ENCODE results near the gene KIAA0232. TPM values are rescaled to one million over a fixed set of nuclear protein-coding genes. Genes with fewer than 3 reads are reported as not detected.

KIAA0232 gene
- total and polyA plus RNA-seq, 4 donors, result 8.9 to 34.4 (median 18.5) TPM

DNA sequence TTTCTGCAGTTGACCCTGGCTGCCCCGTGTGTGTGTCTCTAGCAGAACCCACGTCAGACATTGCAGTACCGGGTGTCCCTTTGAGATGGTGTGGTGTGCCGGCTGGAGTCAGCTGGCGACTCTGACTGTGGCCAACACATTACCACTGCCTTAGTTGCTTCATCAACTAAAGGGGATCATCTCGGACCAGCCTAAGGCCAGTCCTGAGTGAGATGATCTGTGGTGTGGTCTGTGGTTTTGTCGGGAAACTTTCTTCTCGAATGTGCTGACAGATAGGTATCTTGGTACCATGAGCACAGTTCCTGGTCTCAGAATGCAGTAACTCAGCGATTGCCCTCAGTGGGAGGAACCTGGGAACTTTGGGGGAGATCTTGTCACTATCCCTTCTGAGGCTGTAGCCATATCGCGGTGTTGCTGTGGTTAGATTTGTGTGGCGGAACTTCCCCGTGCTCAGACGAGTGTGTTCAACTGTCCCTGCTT lies 142.9 kb downstream of the KIAA0232 start:
- Histone ChIP-seq H3K4me3 (ENCODE audit: low read depth in 1 of 3, low read length in 3 of 3) (no peak overlapping the region), H3K4me1 (ENCODE audit: control insufficient read depth in 4 of 4, insufficient read depth in 4 of 4, low read length in 3 of 4) (peaks cover 29 to 84% (median 73%) of the 10 kb centered on the region in 4 donors)

DNA sequence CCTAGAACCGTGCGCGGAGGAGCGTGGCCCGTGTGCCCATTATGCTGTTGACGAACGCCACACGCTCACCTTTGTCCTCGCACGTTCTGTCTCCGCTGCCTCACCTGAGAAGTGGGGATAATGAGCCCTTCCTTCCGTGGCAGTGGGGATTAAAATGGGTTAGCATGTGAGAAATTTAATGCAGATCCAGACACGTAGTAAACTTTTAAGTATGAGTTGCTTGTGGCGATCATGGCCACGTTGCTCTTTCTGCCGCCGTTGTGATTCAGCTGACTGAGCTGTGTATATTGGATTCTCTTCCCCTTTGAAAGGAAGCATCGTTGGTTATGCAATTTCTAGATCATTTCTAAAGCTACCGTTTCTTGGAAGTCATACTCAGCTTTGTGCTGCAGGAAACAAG lies 143.6 kb downstream of the KIAA0232 start:
- DNase-seq (ENCODE audit: low spot score), result no peak
- TF ChIP-seq, protein P1, sequence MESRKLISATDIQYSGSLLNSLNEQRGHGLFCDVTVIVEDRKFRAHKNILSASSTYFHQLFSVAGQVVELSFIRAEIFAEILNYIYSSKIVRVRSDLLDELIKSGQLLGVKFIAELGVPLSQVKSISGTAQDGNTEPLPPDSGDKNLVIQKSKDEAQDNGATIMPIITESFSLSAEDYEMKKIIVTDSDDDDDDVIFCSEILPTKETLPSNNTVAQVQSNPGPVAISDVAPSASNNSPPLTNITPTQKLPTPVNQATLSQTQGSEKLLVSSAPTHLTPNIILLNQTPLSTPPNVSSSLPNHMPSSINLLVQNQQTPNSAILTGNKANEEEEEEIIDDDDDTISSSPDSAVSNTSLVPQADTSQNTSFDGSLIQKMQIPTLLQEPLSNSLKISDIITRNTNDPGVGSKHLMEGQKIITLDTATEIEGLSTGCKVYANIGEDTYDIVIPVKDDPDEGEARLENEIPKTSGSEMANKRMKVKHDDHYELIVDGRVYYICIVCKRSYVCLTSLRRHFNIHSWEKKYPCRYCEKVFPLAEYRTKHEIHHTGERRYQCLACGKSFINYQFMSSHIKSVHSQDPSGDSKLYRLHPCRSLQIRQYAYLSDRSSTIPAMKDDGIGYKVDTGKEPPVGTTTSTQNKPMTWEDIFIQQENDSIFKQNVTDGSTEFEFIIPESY (IDR thresholded peaks at IDR 0.05), result no peak
- TF ChIP-seq FOXA1 (IDR thresholded peaks at IDR 0.05) (no peak), HNF4A (conservative IDR thresholded peaks at IDR 0.05) (no peak), YY1 (IDR thresholded peaks at IDR 0.05) (no peak), RXRA (IDR thresholded peaks at IDR 0.05) (no peak), FOXA2 (IDR thresholded peaks at IDR 0.05) (no peak)
- TF ChIP-seq, protein P2, sequence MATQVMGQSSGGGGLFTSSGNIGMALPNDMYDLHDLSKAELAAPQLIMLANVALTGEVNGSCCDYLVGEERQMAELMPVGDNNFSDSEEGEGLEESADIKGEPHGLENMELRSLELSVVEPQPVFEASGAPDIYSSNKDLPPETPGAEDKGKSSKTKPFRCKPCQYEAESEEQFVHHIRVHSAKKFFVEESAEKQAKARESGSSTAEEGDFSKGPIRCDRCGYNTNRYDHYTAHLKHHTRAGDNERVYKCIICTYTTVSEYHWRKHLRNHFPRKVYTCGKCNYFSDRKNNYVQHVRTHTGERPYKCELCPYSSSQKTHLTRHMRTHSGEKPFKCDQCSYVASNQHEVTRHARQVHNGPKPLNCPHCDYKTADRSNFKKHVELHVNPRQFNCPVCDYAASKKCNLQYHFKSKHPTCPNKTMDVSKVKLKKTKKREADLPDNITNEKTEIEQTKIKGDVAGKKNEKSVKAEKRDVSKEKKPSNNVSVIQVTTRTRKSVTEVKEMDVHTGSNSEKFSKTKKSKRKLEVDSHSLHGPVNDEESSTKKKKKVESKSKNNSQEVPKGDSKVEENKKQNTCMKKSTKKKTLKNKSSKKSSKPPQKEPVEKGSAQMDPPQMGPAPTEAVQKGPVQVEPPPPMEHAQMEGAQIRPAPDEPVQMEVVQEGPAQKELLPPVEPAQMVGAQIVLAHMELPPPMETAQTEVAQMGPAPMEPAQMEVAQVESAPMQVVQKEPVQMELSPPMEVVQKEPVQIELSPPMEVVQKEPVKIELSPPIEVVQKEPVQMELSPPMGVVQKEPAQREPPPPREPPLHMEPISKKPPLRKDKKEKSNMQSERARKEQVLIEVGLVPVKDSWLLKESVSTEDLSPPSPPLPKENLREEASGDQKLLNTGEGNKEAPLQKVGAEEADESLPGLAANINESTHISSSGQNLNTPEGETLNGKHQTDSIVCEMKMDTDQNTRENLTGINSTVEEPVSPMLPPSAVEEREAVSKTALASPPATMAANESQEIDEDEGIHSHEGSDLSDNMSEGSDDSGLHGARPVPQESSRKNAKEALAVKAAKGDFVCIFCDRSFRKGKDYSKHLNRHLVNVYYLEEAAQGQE (IDR thresholded peaks at IDR 0.05), result no peak
- Histone ChIP-seq H3K36me3 (ENCODE audit: control insufficient read depth in 4 of 4, insufficient read depth in 3 of 4, low read depth in 1 of 4, low read length in 3 of 4) (peaks cover 2 to 10% (median 4%) of the 10 kb centered on the region in 4 donors), H3K9ac (ENCODE audit: low read depth in 1 of 2, low read length in 2 of 2) (no peak overlapping the region), H3K27me3 (ENCODE audit: control insufficient read depth in 4 of 4, insufficient read depth in 4 of 4, low read length in 3 of 4) (no peaks in the 10 kb centered on the region), H3K27ac (ENCODE audit: low read depth in 1 of 2, low read length in 2 of 2) (peak overlapping the region in 1 of 2 donors; percentile 60), H3K9me3 (ENCODE audit: control insufficient read depth in 4 of 4, low read length in 3 of 4) (no peaks in the 10 kb centered on the region), H3K4me3 (ENCODE audit: low read depth in 1 of 3, low read length in 3 of 3) (no peak overlapping the region), H3K4me1 (ENCODE audit: control insufficient read depth in 4 of 4, insufficient read depth in 4 of 4, low read length in 3 of 4) (peaks cover 32 to 84% (median 71%) of the 10 kb centered on the region in 4 donors)
- WGBS, result 71% methylated on average over 19 of the region's 19 CpGs

More for the DNA sequence above, 142.9 kb downstream of the KIAA0232 start:
- no peak for DNase-seq (ENCODE audit: low spot score)
- peaks cover 2 to 10% (median 4%) of the 10 kb centered on the region in 4 donors for H3K36me3 ChIP-seq (ENCODE audit: control insufficient read depth in 4 of 4, insufficient read depth in 3 of 4, low read depth in 1 of 4, low read length in 3 of 4)
- H3K9ac ChIP-seq (ENCODE audit: low read depth in 1 of 2, low read length in 2 of 2), result no peak overlapping the region
- no peaks in the 10 kb centered on the region for H3K27me3 ChIP-seq (ENCODE audit: control insufficient read depth in 4 of 4, insufficient read depth in 4 of 4, low read length in 3 of 4)
- no peaks in the 10 kb centered on the region for H3K9me3 ChIP-seq (ENCODE audit: control insufficient read depth in 4 of 4, low read length in 3 of 4)
- peak overlapping the region in 1 of 2 donors; percentile 60 for H3K27ac ChIP-seq (ENCODE audit: low read depth in 1 of 2, low read length in 2 of 2)
- TF ChIP-seq, protein P1 (IDR thresholded peaks at IDR 0.05), result no peak
- 81% methylated on average over 14 of the region's 14 CpGs for WGBS
